Adrenal gland (tissue), 5 donors: Measurements from ENCODE around the gene CRELD2.

Experiments
- CTCF ChIP-seq, 6 experiments: fragments of 450-650 bp in 4 of 6; fragments of 200-600 bp in 2 of 6; sonication (generic) in 1 of 6; IDR thresholded peaks; 1 replicate in 5 of 6; 2 replicates in 1 of 6; pipeline versions ENCODE4 v1.5.1 to v1.8.0; 2016 to 2021; ENCODE audit warnings: antibody characterized with exemption in 6 of 6, mild to moderate bottlenecking in 2 of 6, moderate library complexity in 1 of 6
- POLR2A ChIP-seq, 2 donors: fragments of 450-650 bp; IDR thresholded peaks; one replicate each; pipeline ENCODE4 v1.6.1; 2017; ENCODE audit warnings: antibody characterized with exemption in 2 of 2, mild to moderate bottlenecking in 2 of 2, moderate library complexity in 1 of 2
- donor health status: DM: no; HTN: no; CAD: no.

GRCh38 chr22:49948116-49948957 is 29.9 kb downstream of the CRELD2 start:
- no peak for TF ChIP-seq CTCF (IDR thresholded peaks at IDR 0.05)
- TF ChIP-seq POLR2A (IDR thresholded peaks at IDR 0.05): no peak
